Thymus (tissue), 11 donors: ENCODE results near the gene EHD3. TPM values are rescaled to one million over a fixed set of nuclear protein-coding genes. Genes with fewer than 3 reads are reported as not detected.

Experiments used
- DNase-seq, 9 donors: peaks; one replicate each; pipeline ENCODE4 v3.0.0-alpha.2; 2013; ENCODE audit warnings: low spot score in 9 of 9, low read depth in 6 of 9, missing footprints in 1 of 9
- H3K27ac ChIP-seq, 2 donors: one replicate each; pipeline ENCODE4 v1.5.1; 2013; ENCODE audit warnings: control low read depth in 1 of 2, low read depth in 1 of 2, low read length in 1 of 2, mild to moderate bottlenecking in 1 of 2, moderate library complexity in 1 of 2
- H3K27me3 ChIP-seq, 2 donors: one replicate each; pipeline ENCODE4 v1.5.1; 2013; ENCODE audit warnings: low read length in 1 of 2; ENCODE audit not compliant: control insufficient read depth in 2 of 2, insufficient read depth in 1 of 2
- H3K36me3 ChIP-seq, 2 donors: one replicate each; pipeline ENCODE4 v1.5.1; 2013; ENCODE audit warnings: low read length in 1 of 2, mild to moderate bottlenecking in 1 of 2, moderate library complexity in 1 of 2; ENCODE audit not compliant: control insufficient read depth in 2 of 2, insufficient read depth in 2 of 2
- H3K4me1 ChIP-seq, 2 donors: one replicate each; pipeline ENCODE4 v1.5.1; 2013; ENCODE audit warnings: low read length in 2 of 2; ENCODE audit not compliant: control insufficient read depth in 2 of 2, insufficient read depth in 2 of 2
- H3K4me3 ChIP-seq, 2 donors: one replicate each; pipeline ENCODE4 v1.5.1; 2013; ENCODE audit warnings: low read length in 2 of 2, control low read depth in 1 of 2, mild to moderate bottlenecking in 1 of 2
- H3K9me3 ChIP-seq, 2 donors: one replicate each; pipeline ENCODE4 v1.5.1; 2013; ENCODE audit warnings: low read length in 1 of 2, mild to moderate bottlenecking in 1 of 2; ENCODE audit not compliant: control insufficient read depth in 2 of 2, insufficient read depth in 1 of 2
- WGBS: extraction: QIAGEN DNeasy Blood & Tissue Kit; methylation state at CpG from one replicate; pipeline ENCODE4 v1.1.7; 2013; 5-methylcytosine and 5-hydroxymethylcytosine counted together
- polyA plus RNA-seq: library from polyadenylated mRNA; stranded (reverse); fragments of 200-250 nt; gene quantifications from one replicate; pipeline ENCODE4 v1.2.3, GENCODE V29; 2013
- total RNA-seq: library from RNA; stranded (reverse); fragments of 120-200 nt; gene quantifications from one replicate; pipeline ENCODE4 v1.2.4, GENCODE V29; 2013
- donor health status: healthy.

The EHD3 gene
- total and polyA plus RNA-seq, 2 donors = 2.7 to 4.2 TPM

- Histone ChIP-seq H3K9me3 (no peaks in the 10 kb centered on the region), H3K36me3 (no peaks in the 10 kb centered on the region), H3K4me3 (no peak overlapping the region), H3K27me3 (no peaks in the 10 kb centered on the region), H3K4me1 (peaks cover 0 to 6% of the 10 kb centered on the region in 2 donors), H3K27ac (no peak overlapping the region)
- 94% methylated on average over 3 of the region's 3 CpGs for WGBS
- DNase-seq = no peak
Observed at GRCh38 chr2:31246184-31246852, 12.4 kb downstream of the EHD3 start.

GRCh38 chr2:31247711-31248110 is 13.8 kb downstream of the EHD3 start:
- Histone ChIP-seq H3K9me3 (no peaks in the 10 kb centered on the region), H3K27ac (no peak overlapping the region), H3K36me3 (no peaks in the 10 kb centered on the region), H3K4me3 (no peak overlapping the region), H3K27me3 (no peaks in the 10 kb centered on the region), H3K4me1 (no peaks in the 10 kb centered on the region)
- 96% methylated on average over 5 of the region's 5 CpGs for WGBS
- no peak for DNase-seq

GRCh38 chr2:31248139-31248538 is 14.2 kb downstream of the EHD3 start:
- 96% methylated on average over 3 of the region's 3 CpGs for WGBS
- Histone ChIP-seq H3K4me3 (no peak overlapping the region), H3K4me1 (no peaks in the 10 kb centered on the region), H3K36me3 (no peaks in the 10 kb centered on the region), H3K27ac (no peak overlapping the region), H3K27me3 (no peaks in the 10 kb centered on the region), H3K9me3 (no peaks in the 10 kb centered on the region)
- no peak for DNase-seq

- no peak overlapping the region for H3K27ac ChIP-seq
- DNase-seq = no peak
- H3K9me3 ChIP-seq = no peaks in the 10 kb centered on the region
- no peaks in the 10 kb centered on the region for H3K36me3 ChIP-seq
- no peak overlapping the region for H3K4me3 ChIP-seq
- H3K4me1 ChIP-seq = no peaks in the 10 kb centered on the region
- H3K27me3 ChIP-seq = no peaks in the 10 kb centered on the region
- 97% methylated on average over 15 of the region's 15 CpGs for WGBS
Observed at GRCh38 chr2:31249009-31249690, 15.2 kb downstream of the EHD3 start.

- Histone ChIP-seq H3K27me3 (no peaks in the 10 kb centered on the region), H3K4me3 (no peak overlapping the region), H3K9me3 (no peaks in the 10 kb centered on the region), H3K4me1 (no peaks in the 10 kb centered on the region), H3K27ac (no peak overlapping the region), H3K36me3 (no peaks in the 10 kb centered on the region)
- 81% methylated on average over 3 of the region's 3 CpGs for WGBS
- no peak for DNase-seq
Observed at GRCh38 chr2:31251018-31251417, 17.1 kb downstream of the EHD3 start.

- no peak overlapping the region for H3K27ac ChIP-seq
- H3K27me3 ChIP-seq = no peaks in the 10 kb centered on the region
- DNase-seq = no peak
- no peaks in the 10 kb centered on the region for H3K9me3 ChIP-seq
- H3K36me3 ChIP-seq = no peaks in the 10 kb centered on the region
- no peak overlapping the region for H3K4me3 ChIP-seq
- peaks cover 0 to 2% of the 10 kb centered on the region in 2 donors for H3K4me1 ChIP-seq
- WGBS = 96% methylated on average over 6 of the region's 6 CpGs
Observed at GRCh38 chr2:31251851-31252250, 17.9 kb downstream of the EHD3 start.

GRCh38 chr2:31253356-31254131 is 19.6 kb downstream of the EHD3 start:
- H3K9me3 ChIP-seq = no peaks in the 10 kb centered on the region
- no peaks in the 10 kb centered on the region for H3K36me3 ChIP-seq
- WGBS = 94% methylated on average over 13 of the region's 13 CpGs
- H3K27me3 ChIP-seq = no peaks in the 10 kb centered on the region
- no peak overlapping the region for H3K4me3 ChIP-seq
- H3K4me1 ChIP-seq = peaks cover 0 to 2% of the 10 kb centered on the region in 2 donors
- H3K27ac ChIP-seq = peak overlapping the region in 1 of 2 donors; percentile 26
- no peak for DNase-seq

- no peak for DNase-seq
- Histone ChIP-seq H3K4me3 (no peak overlapping the region), H3K27me3 (no peaks in the 10 kb centered on the region), H3K4me1 (peaks cover 0 to 2% of the 10 kb centered on the region in 2 donors), H3K9me3 (no peaks in the 10 kb centered on the region), H3K36me3 (no peaks in the 10 kb centered on the region), H3K27ac (no peak overlapping the region)
- WGBS = 97% methylated on average over 19 of the region's 19 CpGs
Observed at GRCh38 chr2:31254237-31255203, 20.6 kb downstream of the EHD3 start.
